NT2/D1 (cell line): ENCODE measurements around the gene ARHGAP33.

Experiments used
- DNase-seq: peaks from one replicate; pipeline ENCODE4 v3.0.0-alpha.2; 2011; ENCODE audit warnings: low read depth, low spot score
- H3K27me3 ChIP-seq: 2 replicates; pipeline ENCODE4 v1.6.0; 2011; ENCODE audit warnings: mild to moderate bottlenecking; ENCODE audit not compliant: insufficient read length, insufficient read depth
- H3K36me3 ChIP-seq: 2 replicates; pipeline ENCODE4 v1.6.1; 2011; ENCODE audit warnings: mild to moderate bottlenecking, low read length, mixed read lengths; ENCODE audit not compliant: insufficient read depth, insufficient read length
- H3K4me1 ChIP-seq: 2 replicates; pipeline ENCODE4 v1.5.1; 2011; ENCODE audit not compliant: insufficient read depth, insufficient read length
- H3K4me3 ChIP-seq: 2 replicates; pipeline ENCODE4 v1.5.1; 2011; ENCODE audit warnings: low read depth; ENCODE audit not compliant: insufficient read length
- H3K9ac ChIP-seq: 2 replicates; pipeline ENCODE4 v1.6.0; 2011; ENCODE audit warnings: low read depth; ENCODE audit not compliant: insufficient read length
- H3K9me3 ChIP-seq: 2 replicates; pipeline ENCODE4 v1.5.1; 2011; ENCODE audit warnings: mild to moderate bottlenecking, low read length; ENCODE audit not compliant: insufficient read depth
- SUZ12 ChIP-seq: IDR thresholded peaks from 2 replicates; pipeline ENCODE4 v1.6.1; 2011; ENCODE audit not compliant: insufficient read length, insufficient read depth; ENCODE audit errors: extremely low read depth
- YY1 ChIP-seq: IDR thresholded peaks from 2 replicates; pipeline ENCODE4 v1.6.1; 2011; ENCODE audit not compliant: insufficient read length, insufficient read depth
- ZNF274 ChIP-seq: IDR thresholded peaks from 2 replicates; pipeline ENCODE4 v1.6.1; 2011; ENCODE audit warnings: mild to moderate bottlenecking, low read depth, low read length

Gene ARHGAP33

DNA sequence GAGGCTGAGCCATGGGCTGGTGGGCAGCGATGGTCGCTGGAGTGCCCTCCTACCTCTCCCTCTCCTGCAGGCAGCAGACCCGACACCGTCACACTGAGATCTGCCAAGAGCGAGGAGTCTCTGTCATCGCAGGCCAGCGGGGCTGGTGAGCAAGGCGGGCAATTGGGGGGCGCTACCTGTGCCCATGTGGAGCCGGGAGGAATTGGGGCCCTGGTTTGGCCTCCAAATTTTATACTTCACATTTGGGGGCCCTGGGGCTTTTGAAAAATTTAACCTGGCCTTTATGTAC lies 9.9 kb downstream of the ARHGAP33 start:
- Histone ChIP-seq H3K9ac (peak overlapping the region; percentile 74), H3K9me3 (no peaks in the 10 kb centered on the region), H3K4me1 (peaks cover 22% of the 10 kb centered on the region), H3K4me3 (peak overlapping the region; percentile 32), H3K27me3 (no peaks in the 10 kb centered on the region), H3K36me3 (no peaks in the 10 kb centered on the region)
- no peak for DNase-seq
- TF ChIP-seq SUZ12 (no peak), YY1 (no peak), ZNF274 (no peak)

DNA sequence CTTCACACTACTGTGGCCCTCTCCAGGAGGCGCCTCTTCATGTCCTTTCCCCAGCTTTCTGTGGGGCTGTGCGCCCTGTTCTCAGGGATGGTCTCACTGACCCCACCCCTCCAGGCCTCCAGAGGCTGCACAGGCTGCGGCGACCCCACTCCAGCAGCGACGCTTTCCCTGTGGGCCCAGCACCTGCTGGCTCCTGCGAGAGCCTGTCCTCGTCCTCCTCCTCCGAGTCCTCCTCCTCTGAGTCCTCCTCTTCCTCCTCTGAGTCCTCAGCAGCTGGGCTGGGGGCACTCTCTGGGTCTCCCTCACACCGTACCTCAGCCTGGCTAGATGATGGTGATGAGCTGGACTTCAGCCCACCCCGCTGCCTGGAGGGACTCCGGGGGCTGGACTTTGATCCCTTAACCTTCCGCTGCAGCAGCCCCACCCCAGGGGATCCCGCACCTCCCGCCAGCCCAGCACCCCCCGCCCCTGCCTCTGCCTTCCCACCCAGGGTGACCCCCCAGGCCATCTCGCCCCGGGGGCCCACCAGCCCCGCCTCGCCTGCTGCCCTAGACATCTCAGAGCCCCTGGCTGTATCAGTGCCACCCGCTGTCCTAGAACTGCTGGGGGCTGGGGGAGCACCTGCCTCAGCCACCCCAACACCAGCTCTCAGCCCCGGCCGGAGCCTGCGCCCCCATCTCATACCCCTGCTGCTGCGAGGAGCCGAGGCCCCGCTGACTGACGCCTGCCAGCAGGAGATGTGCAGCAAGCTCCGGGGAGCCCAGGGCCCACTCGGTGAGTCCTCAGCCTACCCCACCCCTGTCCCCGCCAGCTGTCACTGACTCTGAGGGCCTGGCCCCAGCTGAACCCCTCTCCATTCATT lies 11.2 kb downstream of the ARHGAP33 start:
- Histone ChIP-seq H3K27me3 (no peaks in the 10 kb centered on the region), H3K4me1 (peaks cover 23% of the 10 kb centered on the region), H3K36me3 (no peaks in the 10 kb centered on the region), H3K9me3 (no peaks in the 10 kb centered on the region), H3K9ac (no peak overlapping the region), H3K4me3 (no peak overlapping the region)
- TF ChIP-seq SUZ12 (no peak), ZNF274 (no peak), YY1 (no peak)
- no peak for DNase-seq

DNA sequence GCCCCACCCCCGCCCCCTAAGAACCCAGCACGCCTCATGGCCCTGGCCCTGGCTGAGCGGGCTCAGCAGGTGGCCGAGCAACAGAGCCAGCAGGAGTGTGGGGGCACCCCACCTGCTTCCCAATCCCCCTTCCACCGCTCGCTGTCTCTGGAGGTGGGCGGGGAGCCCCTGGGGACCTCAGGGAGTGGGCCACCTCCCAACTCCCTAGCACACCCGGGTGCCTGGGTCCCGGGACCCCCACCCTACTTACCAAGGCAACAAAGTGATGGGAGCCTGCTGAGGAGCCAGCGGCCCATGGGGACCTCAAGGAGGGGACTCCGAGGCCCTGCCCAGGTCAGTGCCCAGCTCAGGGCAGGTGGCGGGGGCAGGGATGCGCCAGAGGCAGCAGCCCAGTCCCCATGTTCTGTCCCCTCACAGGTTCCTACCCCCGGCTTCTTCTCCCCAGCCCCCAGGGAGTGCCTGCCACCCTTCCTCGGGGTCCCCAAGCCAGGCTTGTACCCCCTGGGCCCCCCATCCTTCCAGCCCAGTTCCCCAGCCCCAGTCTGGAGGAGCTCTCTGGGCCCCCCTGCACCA lies 11.9 kb downstream of the ARHGAP33 start:
- Histone ChIP-seq H3K27me3 (no peaks in the 10 kb centered on the region), H3K4me3 (no peak overlapping the region), H3K9me3 (no peaks in the 10 kb centered on the region), H3K9ac (no peak overlapping the region), H3K4me1 (peaks cover 24% of the 10 kb centered on the region), H3K36me3 (no peaks in the 10 kb centered on the region)
- TF ChIP-seq SUZ12 (no peak), YY1 (no peak), ZNF274 (no peak)
- DNase-seq = no peak

GRCh38 chr19:35788205-35788960 lies 13.0 kb downstream of the ARHGAP33 start:
- Histone ChIP-seq H3K4me3 (no peak overlapping the region), H3K27me3 (no peaks in the 10 kb centered on the region), H3K9ac (no peak overlapping the region), H3K36me3 (no peaks in the 10 kb centered on the region), H3K9me3 (no peaks in the 10 kb centered on the region), H3K4me1 (peaks cover 24% of the 10 kb centered on the region)
- TF ChIP-seq YY1 (no peak), ZNF274 (no peak), SUZ12 (no peak)
- no peak for DNase-seq

- H3K4me1 ChIP-seq = peaks cover 22% of the 10 kb centered on the region
- H3K4me3 ChIP-seq = no peak overlapping the region
- no peak overlapping the region for H3K9ac ChIP-seq
- DNase-seq = no peak
- no peaks in the 10 kb centered on the region for H3K36me3 ChIP-seq
- no peak for TF ChIP-seq ZNF274
- TF ChIP-seq SUZ12 = no peak
- TF ChIP-seq YY1 = no peak
- no peaks in the 10 kb centered on the region for H3K9me3 ChIP-seq
- no peaks in the 10 kb centered on the region for H3K27me3 ChIP-seq
These were observed 14.0 kb downstream of the ARHGAP33 start for GRCh38 chr19:35789195-35789977.

- H3K9me3 ChIP-seq = no peaks in the 10 kb centered on the region
- H3K27me3 ChIP-seq = no peaks in the 10 kb centered on the region
- TF ChIP-seq ZNF274 (no peak), SUZ12 (no peak), YY1 (no peak)
- peaks cover 20% of the 10 kb centered on the region for H3K4me1 ChIP-seq
- no peak overlapping the region for H3K4me3 ChIP-seq
- no peak overlapping the region for H3K9ac ChIP-seq
- DNase-seq = no peak
- no peaks in the 10 kb centered on the region for H3K36me3 ChIP-seq
These were observed 14.9 kb downstream of the ARHGAP33 start for GRCh38 chr19:35789978-35790944.
